H9 (cell line): ENCODE measurements around the gene EHD4. TPM values are rescaled to one million over a fixed set of nuclear protein-coding genes. Genes with fewer than 3 reads are reported as not detected.

Experiments used
- DNase-seq: peaks from one replicate; pipeline ENCODE4 v3.0.0-alpha.2; 2017
- H2AFZ ChIP-seq: one replicate; pipeline ENCODE4 v1.6.1; 2013; ENCODE audit warnings: mild to moderate bottlenecking, low read length, control low read depth, moderate library complexity
- H2AK5ac ChIP-seq: 2 replicates; pipeline ENCODE4 v1.6.1; 2013; ENCODE audit warnings: low read length, control low read depth, mixed read lengths; ENCODE audit not compliant: insufficient read length
- H2BK120ac ChIP-seq: one replicate; pipeline ENCODE4 v1.6.1; 2013; ENCODE audit warnings: low read depth, mild to moderate bottlenecking, low read length, control low read depth, inconsistent platforms; ENCODE audit not compliant: poor library complexity, severe bottlenecking
- H2BK12ac ChIP-seq: 2 replicates; pipeline ENCODE4 v1.6.1; 2013; ENCODE audit warnings: low read length, control low read depth, mixed read lengths, low read depth; ENCODE audit not compliant: insufficient read length
- H2BK15ac ChIP-seq: 2 replicates; pipeline ENCODE4 v1.6.1; 2013; ENCODE audit warnings: low read depth, low read length, control low read depth
- H2BK20ac ChIP-seq: one replicate; pipeline ENCODE4 v1.6.1; 2013; ENCODE audit warnings: low read depth, mild to moderate bottlenecking, low read length, control low read depth, inconsistent platforms; ENCODE audit not compliant: poor library complexity, severe bottlenecking
- H2BK5ac ChIP-seq: 2 replicates; pipeline ENCODE4 v1.6.1; 2013; ENCODE audit warnings: low read length, control low read depth, mixed read lengths; ENCODE audit not compliant: insufficient read length
- H3K14ac ChIP-seq: 2 replicates; pipeline ENCODE4 v1.6.1; 2013; ENCODE audit warnings: low read length, control low read depth; ENCODE audit not compliant: insufficient read depth
- H3K18ac ChIP-seq: 2 replicates; pipeline ENCODE4 v1.6.1; 2013; ENCODE audit warnings: low read depth, mild to moderate bottlenecking, mixed read lengths, low read length, control low read depth; ENCODE audit not compliant: insufficient read length
- H3K23ac ChIP-seq: 2 replicates; pipeline ENCODE4 v1.6.1; 2013; ENCODE audit warnings: low read length, control low read depth, mixed read lengths, low read depth; ENCODE audit not compliant: insufficient read length
- H3K23me2 ChIP-seq: 2 replicates; pipeline ENCODE4 v1.6.1; 2013; ENCODE audit warnings: low read depth, mild to moderate bottlenecking, mixed read lengths, low read length, control low read depth; ENCODE audit not compliant: insufficient read length, poor library complexity, severe bottlenecking
- H3K27ac ChIP-seq: 2 replicates; pipeline ENCODE4 v1.5.1; 2013; ENCODE audit warnings: low read length, control low read depth, mixed read lengths, low read depth; ENCODE audit not compliant: insufficient read length
- H3K27me3 ChIP-seq: 2 replicates; pipeline ENCODE4 v1.6.1; 2013; ENCODE audit warnings: low read length, control low read depth, inconsistent platforms; ENCODE audit not compliant: insufficient read depth
- H3K4ac ChIP-seq: 2 replicates; pipeline ENCODE4 v1.6.1; 2013; ENCODE audit warnings: low read depth, mild to moderate bottlenecking, control low read depth, inconsistent platforms, low read length, moderate library complexity
- H3K4me1 ChIP-seq: 2 replicates; pipeline ENCODE4 v1.6.1; 2013; ENCODE audit warnings: low read length, control low read depth, inconsistent platforms; ENCODE audit not compliant: insufficient read depth
- H3K4me2 ChIP-seq: 2 replicates; pipeline ENCODE4 v1.6.1; 2013; ENCODE audit warnings: low read length, control low read depth, mixed read lengths; ENCODE audit not compliant: insufficient read length, insufficient read depth
- H3K56ac ChIP-seq: 2 replicates; pipeline ENCODE4 v1.6.1; 2013; ENCODE audit warnings: low read depth, mild to moderate bottlenecking, mixed read lengths, low read length, control low read depth; ENCODE audit not compliant: insufficient read length
- H3K79me1 ChIP-seq: 2 replicates; pipeline ENCODE4 v1.6.1; 2013; ENCODE audit warnings: low read depth, mild to moderate bottlenecking, moderate library complexity, low read length, control low read depth, inconsistent platforms; ENCODE audit not compliant: insufficient read depth, poor library complexity, severe bottlenecking
- H3K79me2 ChIP-seq: 2 replicates; pipeline ENCODE4 v1.6.1; 2013; ENCODE audit warnings: low read length, control low read depth, inconsistent platforms; ENCODE audit not compliant: insufficient read depth
- H3K9ac ChIP-seq: 2 replicates; pipeline ENCODE4 v1.6.1; 2013; ENCODE audit warnings: low read length, control low read depth, mixed read lengths; ENCODE audit not compliant: insufficient read length; ENCODE audit errors: extremely low read depth
- H3K9me3 ChIP-seq: one replicate; pipeline ENCODE4 v1.6.1; 2013; ENCODE audit warnings: low read depth, low read length, inconsistent platforms; ENCODE audit not compliant: control insufficient read depth
- H3T11ph ChIP-seq: one replicate; pipeline ENCODE4 v1.6.1; 2013; ENCODE audit warnings: mild to moderate bottlenecking, low read length, control low read depth, inconsistent platforms
- H4K20me1 ChIP-seq: one replicate; pipeline ENCODE4 v1.6.1; 2013; ENCODE audit not compliant: control insufficient read depth, insufficient read length, insufficient read depth
- H4K5ac ChIP-seq: 2 replicates; pipeline ENCODE4 v1.6.1; 2013; ENCODE audit warnings: low read depth, mild to moderate bottlenecking, mixed read lengths, low read length, control low read depth; ENCODE audit not compliant: insufficient read length
- H4K8ac ChIP-seq: replicated peaks from 2 replicates; pipeline ENCODE4 v1.6.1; 2013; ENCODE audit warnings: low read length, control low read depth, mixed read lengths, low read depth; ENCODE audit not compliant: insufficient read length
- H4K91ac ChIP-seq: 2 replicates; pipeline ENCODE4 v1.6.1; 2013; ENCODE audit warnings: low read depth, mild to moderate bottlenecking, moderate library complexity, mixed read lengths, low read length, control low read depth; ENCODE audit not compliant: insufficient read length
- H3K27ac Mint-ChIP-seq, 3 experiments: 2 replicates in 2 of 3; 3 replicates in 1 of 3; pipeline ENCODE4 v1.8.0; 2020 to 2021; ENCODE audit warnings: mixed read lengths in 3 of 3, mild to moderate bottlenecking in 1 of 3, moderate library complexity in 1 of 3
- H3K27me3 Mint-ChIP-seq: 2 replicates; pipeline ENCODE4 v1.8.0; 2021; ENCODE audit warnings: low read depth, mild to moderate bottlenecking, moderate library complexity, mixed read lengths
- H3K36me3 Mint-ChIP-seq, 3 experiments: 2 replicates in 2 of 3; 3 replicates in 1 of 3; pipeline ENCODE4 v1.8.0; 2020 to 2021; ENCODE audit warnings: low read depth in 3 of 3, mixed read lengths in 3 of 3; ENCODE audit not compliant: insufficient read depth in 1 of 3
- H3K4me1 Mint-ChIP-seq, 2 experiments: 2 replicates each; pipeline ENCODE4 v1.8.0; 2020; ENCODE audit warnings: mixed read lengths in 2 of 2
- H3K4me3 Mint-ChIP-seq, 2 experiments: 2 replicates in 1 of 2; 3 replicates in 1 of 2; pipeline ENCODE4 v1.8.0; 2020 to 2021; ENCODE audit warnings: mild to moderate bottlenecking in 2 of 2, mixed read lengths in 2 of 2, moderate library complexity in 1 of 2
- H3K9me3 Mint-ChIP-seq, 2 experiments: 2 replicates in 1 of 2; 3 replicates in 1 of 2; pipeline ENCODE4 v1.8.0; 2020; ENCODE audit warnings: mild to moderate bottlenecking in 2 of 2, mixed read lengths in 2 of 2, moderate library complexity in 1 of 2
- CTCF ChIP-seq: fragments of 200-600 bp; sonication (generic); conservative IDR thresholded peaks from 3 replicates; pipeline ENCODE4 v1.8.0; 2021; ENCODE audit warnings: antibody characterized with exemption, mild to moderate bottlenecking
- WGBS: extraction: QIAGEN DNeasy Blood & Tissue Kit; methylation state at CpG from one replicate; pipeline ENCODE4 v1.1.7; 2013; ENCODE audit warnings: missing lambda C conversion rate, low lambda C conversion rate, mixed read lengths; ENCODE audit not compliant: insufficient read length; ENCODE audit errors: extremely low coverage; 5-methylcytosine and 5-hydroxymethylcytosine counted together
- total RNA-seq: library from RNA; stranded (reverse); gene quantifications from 2 replicates; pipeline ENCODE4 v1.2.1, GENCODE V29; 2021

EHD4 gene
- total RNA-seq, 1 experiment from 2014 or later: 22.9 TPM

- no peak overlapping the region for H3K4ac ChIP-seq
- no peaks in the 10 kb centered on the region for H3K4me1 ChIP-seq
- no peak overlapping the region for H4K8ac ChIP-seq
- H4K20me1 ChIP-seq: no peaks in the 10 kb centered on the region
- no peak overlapping the region for H2BK5ac ChIP-seq
- H3K23me2 ChIP-seq: peaks cover 4% of the 10 kb centered on the region
- H3K27ac ChIP-seq: no peak overlapping the region
- H3T11ph ChIP-seq: no peak overlapping the region
- Mint-ChIP-seq H3K9me3 (no peaks in the 10 kb centered on the region), H3K27ac (no peak overlapping the region), H3K27me3 (no peaks in the 10 kb centered on the region; the same call in none of the 2 replicates), H3K36me3 (no peaks in the 10 kb centered on the region; a peak in 1 of 7 replicates), H3K4me1 (peaks cover 19 to 23% of the 10 kb centered on the region in 2 experiments), H3K4me3 (no peak overlapping the region)
- DNase-seq: no peak
- no peaks in the 10 kb centered on the region for H3K79me1 ChIP-seq
- H3K79me2 ChIP-seq: peaks cover under 1% of the 10 kb centered on the region; the same call in 1 of the 2 replicates
- H4K5ac ChIP-seq: no peak overlapping the region
- H2BK15ac ChIP-seq: no peak overlapping the region
- H2AFZ ChIP-seq: no peak overlapping the region
- no peak overlapping the region for H2BK120ac ChIP-seq
- H2BK20ac ChIP-seq: no peak overlapping the region
- no peak overlapping the region for H2BK12ac ChIP-seq
- TF ChIP-seq CTCF: no peak
- H2AK5ac ChIP-seq: no peak overlapping the region
- no peaks in the 10 kb centered on the region for H3K9me3 ChIP-seq
- no CpG with 5 or more reads among the region's 2 CpGs for WGBS
- no peak overlapping the region for H4K91ac ChIP-seq
- H3K23ac ChIP-seq: no peak overlapping the region
- no peak overlapping the region for H3K14ac ChIP-seq
- H3K9ac ChIP-seq: no peak overlapping the region
- H3K56ac ChIP-seq: no peak overlapping the region
- no peak overlapping the region for H3K18ac ChIP-seq
- H3K4me2 ChIP-seq: no peak overlapping the region
- no peaks in the 10 kb centered on the region for H3K27me3 ChIP-seq
Observed at GRCh38 chr15:41975669-41976068, 3.3 kb upstream of the EHD4 start.
